HepG2 (cell line): ENCODE data around the gene MCM3AP. TPM values are rescaled to one million over a fixed set of nuclear protein-coding genes. Genes with fewer than 3 reads are reported as not detected.

Source experiments
- ATAC-seq: fragments of 200-7000 bp; cut with Tn5 transposase; 3 replicates; pipeline ENCODE4 v1.9.1; 2020; ENCODE audit warnings: mild to moderate bottlenecking, moderate library complexity
- BruUV-seq: library from RNA; stranded (reverse); fragments of 400-500 nt; replicated peaks from 2 replicates; lab custom pipeline; 2021; lab: Mats Ljungman, UMichigan
- CTCF ChIA-PET: fragments of 300-600 bp; formaldehyde crosslinking; extraction: SDS; loops from one replicate; lab custom pipeline; 2021; ENCODE audit warnings: low total read pairs, inconsistent platforms, low intra/inter-chr PET ratio; lab: Yijun Ruan, JAX
- POLR2A ChIA-PET: fragments of 350-600 bp; sonication (Branson Sonifier 250); formaldehyde crosslinking; loops from one replicate; lab custom pipeline; 2020; ENCODE audit warnings: antibody characterized with exemption, inconsistent platforms; lab: Yijun Ruan, JAX
- DNase-seq: peaks from one replicate; pipeline ENCODE4 v3.0.0-alpha.2; 2015; ENCODE audit warnings: low spot score
- FAIRE-seq: peaks from 3 replicates; lab custom pipeline; 2011; peaks lifted over from hg19 to GRCh38; lab: Jason Lieb, UNC
- H2AFZ ChIP-seq: one replicate; pipeline ENCODE4 v1.6.1; 2011; ENCODE audit warnings: low read length, inconsistent platforms
- H3K27ac ChIP-seq: fragments of 300-600 bp; 3 replicates; pipeline ENCODE4 v1.8.0; 2011; ENCODE audit warnings: mixed run types, mild to moderate bottlenecking, mixed read lengths, low read length, inconsistent platforms; ENCODE audit not compliant: insufficient read depth; ENCODE audit errors: extremely low read length
- H3K27me3 ChIP-seq, 2 experiments: fragments of 200-600 bp in 1 of 2; 2 replicates in 1 of 2; 3 replicates in 1 of 2; pipeline versions ENCODE4 v1.6.0 to v1.8.0; 2011; ENCODE audit warnings: low read length in 2 of 2, mild to moderate bottlenecking in 2 of 2, moderate library complexity in 2 of 2, inconsistent platforms in 1 of 2; ENCODE audit not compliant: insufficient read depth in 2 of 2, control insufficient read depth in 1 of 2
- H3K36me3 ChIP-seq, 2 experiments: fragments of 200-600 bp in 1 of 2; replicated peaks in 1 of 2; 2 replicates in 1 of 2; 3 replicates in 1 of 2; pipeline versions ENCODE4 v1.5.1 to v1.8.0; 2011; ENCODE audit warnings: low read length in 2 of 2, inconsistent platforms in 1 of 2; ENCODE audit not compliant: insufficient read depth in 2 of 2, control insufficient read depth in 1 of 2
- H3K4me1 ChIP-seq: 2 replicates; pipeline ENCODE4 v1.5.1; 2012; ENCODE audit warnings: low read length, inconsistent platforms; ENCODE audit not compliant: insufficient read depth
- H3K4me2 ChIP-seq: 2 replicates; pipeline ENCODE4 v1.6.0; 2011; ENCODE audit warnings: low read depth, low read length, inconsistent platforms
- H3K4me3 ChIP-seq, 3 experiments: fragments of 200-600 bp in 1 of 3; sonication (generic), shearing (Covaris generic) in 1 of 3; replicated peaks in 1 of 3; 2 replicates each; pipeline ENCODE4 v1.5.1; 2011 to 2016; ENCODE audit warnings: low read length in 3 of 3, inconsistent platforms in 2 of 3, low read depth in 2 of 3, mild to moderate bottlenecking in 2 of 3, control low read depth in 1 of 3, mixed read lengths in 1 of 3; ENCODE audit not compliant: insufficient read depth in 1 of 3
- H3K79me2 ChIP-seq: one replicate; pipeline ENCODE4 v1.6.1; 2011; ENCODE audit warnings: low read length, inconsistent platforms; ENCODE audit not compliant: insufficient read depth
- H3K9ac ChIP-seq: 2 replicates; pipeline ENCODE4 v1.6.0; 2011; ENCODE audit warnings: mild to moderate bottlenecking, low read depth, low read length, inconsistent platforms; ENCODE audit not compliant: insufficient read depth
- H3K9me3 ChIP-seq: 2 replicates; pipeline ENCODE4 v1.5.1; 2012; ENCODE audit warnings: mild to moderate bottlenecking, low read length
- H4K20me1 ChIP-seq: 2 replicates; pipeline ENCODE4 v1.6.0; 2011; ENCODE audit warnings: inconsistent platforms, mild to moderate bottlenecking, low read length, moderate library complexity; ENCODE audit not compliant: insufficient read depth
- AGO2 ChIP-seq: fragments of 200-400 bp; formaldehyde crosslinking; optimal IDR thresholded peaks from 2 replicates; pipeline ENCODE3; 2017; ENCODE audit warnings: mild to moderate bottlenecking, low read depth, low read length, moderate library complexity
- BORCS8-MEF2B ChIP-seq: sonication (generic); formaldehyde crosslinking; IDR thresholded peaks from 2 replicates; pipeline ENCODE4 v1.8.0; 2022; ENCODE audit warnings: mild to moderate bottlenecking, missing genetic modification reagents
- CSRNP1 ChIP-seq: sonication (generic); formaldehyde crosslinking; IDR thresholded peaks from 2 replicates; pipeline ENCODE4 v1.8.1; 2023; ENCODE audit warnings: mild to moderate bottlenecking, missing genetic modification reagents
- MTA1 ChIP-seq: sonication (generic); formaldehyde crosslinking; IDR thresholded peaks from 2 replicates; pipeline ENCODE4 v1.4.0; 2020; ENCODE audit warnings: missing genetic modification reagents, mild to moderate bottlenecking, borderline replicate concordance
- NRL ChIP-seq: sonication (generic); formaldehyde crosslinking; IDR thresholded peaks from 2 replicates; pipeline ENCODE4 v1.5.0; 2020; ENCODE audit warnings: missing genetic modification reagents, mild to moderate bottlenecking, moderate library complexity, borderline replicate concordance
- ZBTB2 ChIP-seq: sonication (generic); formaldehyde crosslinking; IDR thresholded peaks from 2 replicates; pipeline ENCODE4 v1.8.0; 2022; ENCODE audit warnings: low read depth, missing genetic modification reagents
- ZBTB38 ChIP-seq: sonication (generic); formaldehyde crosslinking; IDR thresholded peaks from 2 replicates; pipeline ENCODE4 v1.5.1; 2020; ENCODE audit warnings: mild to moderate bottlenecking, missing genetic modification reagents
- ZNF687 ChIP-seq: sonication (generic); formaldehyde crosslinking; IDR thresholded peaks from 2 replicates; pipeline ENCODE4 v1.5.1; 2020; ENCODE audit warnings: mild to moderate bottlenecking, missing genetic modification reagents, moderate library complexity
- WGBS: methylation state at CpG from one replicate; pipeline ENCODE4 v1.1.6; 2017; ENCODE audit warnings: low lambda C conversion rate; 5-methylcytosine and 5-hydroxymethylcytosine counted together
- in situ Hi-C: cut with HindIII; loops from 2 replicates; pipeline ENCODE4 v1.10.0; 2017; ENCODE audit warnings: low pct_unique_long_range_greater_than_20kb; ENCODE audit not compliant: extremely low pct_ligation_motif_present
- intact Hi-C: fragments of 100-400 bp; cut with micrococcal nuclease; formaldehyde crosslinking; loops from one replicate; pipeline ENCODE4 v1.10.0; 2022; ENCODE audit not compliant: unreplicated experiment
- polyA plus RNA-seq, 8 experiments: library from polyadenylated mRNA; depleted of rRNA in 3 of 8; stranded (reverse) in 7 of 8; unstranded in 1 of 8; fragments of >200 nt; fragmentation: Illumina TruSeq in 4 of 8; extraction: Trizol in 4 of 8; gene quantifications; 2 replicates each; pipeline versions ENCODE4 v1.2.1 to v1.2.3, GENCODE V29; 2011 to 2016; ENCODE audit warnings: low read depth in 4 of 8, missing spikeins in 1 of 8, mixed read lengths in 1 of 8; ENCODE audit not compliant: insufficient read depth in 1 of 8
- total RNA-seq, 5 experiments: library from RNA; depleted of rRNA; stranded (reverse); fragments of >200 nt; fragmentation: Illumina TruSeq; extraction: Trizol; gene quantifications; 2 replicates each; pipeline ENCODE4 v1.2.3, GENCODE V29; 2016; ENCODE audit warnings: low read depth in 1 of 5

Gene MCM3AP
- total and polyA plus RNA-seq, 2 of the 13 experiments (the other 11 are each of a cell fraction or from before 2014, with no cell fraction given), result 27.0 to 54.7 TPM

GRCh38 chr21:46193829-46194373 is 91.5 kb downstream of the MCM3AP start:
- ATAC-seq (no peak), FAIRE-seq (no peak), DNase-seq (no peak)
- Histone ChIP-seq H3K27me3 (no peaks in the 10 kb centered on the region), H3K36me3 (peaks cover 20 to 75% of the 10 kb centered on the region in 2 experiments), H3K4me3 (no peak overlapping the region), H2AFZ (no peak overlapping the region), H4K20me1 (0 out of 2 replicates have a peak, but pooled peaks cover 2% of the 10 kb centered on the region), H3K4me1 (peaks cover 19% of the 10 kb centered on the region), H3K4me2 (no peak overlapping the region), H3K79me2 (no peaks in the 10 kb centered on the region), H3K9me3 (no peaks in the 10 kb centered on the region), H3K9ac (no peak overlapping the region), H3K27ac (no peak overlapping the region)
- intact Hi-C loops (loop anchor here (10.0 kb wide), 1 partner anchor 219 kb away; no protein-coding TSS in a partner anchor), in situ Hi-C loops (no loop called here)
- no peak for TF ChIP-seq ZBTB38
- TF ChIP-seq NRL, result 0 out of 2 replicates have a peak, but pooled peaks have one; percentile 9
- no peak for TF ChIP-seq CSRNP1 (CRISPR knock-in tag)
- ChIA-PET POLR2A (no interaction called here), CTCF (no interaction called here)
- 96% methylated on average over 8 of the region's 10 CpGs for WGBS
- BruUV-seq, result no TSS peak

GRCh38 chr21:46191686-46192575 is 93.5 kb downstream of the MCM3AP start:
- in situ Hi-C loops (no loop called here), intact Hi-C loops (loop anchor here (10.0 kb wide), 1 partner anchor 217 kb away; no protein-coding TSS in a partner anchor)
- BruUV-seq, result no TSS peak
- CTCF ChIA-PET, result no interaction called here
- H3K4me1 ChIP-seq, result peaks cover 31% of the 10 kb centered on the region
- no peak overlapping the region for H3K4me2 ChIP-seq
- H3K27ac ChIP-seq, result no peak overlapping the region
- H3K9ac ChIP-seq, result no peak overlapping the region
- FAIRE-seq, result no peak
- POLR2A ChIA-PET, result no interaction called here
- 96% methylated on average over 10 of the region's 20 CpGs for WGBS
- H3K9me3 ChIP-seq, result no peaks in the 10 kb centered on the region
- no peak for DNase-seq
- peaks cover 18 to 66% of the 10 kb centered on the region in 2 experiments for H3K36me3 ChIP-seq
- no peaks in the 10 kb centered on the region for H3K27me3 ChIP-seq
- no peak for ATAC-seq
- no peak overlapping the region for H3K4me3 ChIP-seq
- H3K79me2 ChIP-seq, result no peaks in the 10 kb centered on the region
- no peaks in the 10 kb centered on the region for H4K20me1 ChIP-seq
- H2AFZ ChIP-seq, result no peak overlapping the region
- TF ChIP-seq ZNF687 (CRISPR knock-in tag) (peak; percentile 23; the same call in 1 of the 2 replicates), MTA1 (CRISPR knock-in tag) (peak; percentile 42; the same call in 1 of the 2 replicates), ZBTB2 (CRISPR knock-in tag) (no peak), BORCS8-MEF2B (no peak), AGO2 (peak; percentile 13)
